HepG2 (cell line): Measurements from ENCODE around the gene LGI1. TPM values are rescaled to one million over a fixed set of nuclear protein-coding genes. Genes with fewer than 3 reads are reported as not detected.

Source experiments
- ATAC-seq: fragments of 200-7000 bp; cut with Tn5 transposase; 3 replicates; pipeline ENCODE4 v1.9.1; 2020; ENCODE audit warnings: mild to moderate bottlenecking, moderate library complexity
- BruUV-seq: library from RNA; stranded (reverse); fragments of 400-500 nt; replicated peaks from 2 replicates; lab custom pipeline; 2021; lab: Mats Ljungman, UMichigan
- CTCF ChIA-PET: fragments of 300-600 bp; formaldehyde crosslinking; extraction: SDS; loops from one replicate; lab custom pipeline; 2021; ENCODE audit warnings: low total read pairs, inconsistent platforms, low intra/inter-chr PET ratio; lab: Yijun Ruan, JAX
- POLR2A ChIA-PET: fragments of 350-600 bp; sonication (Branson Sonifier 250); formaldehyde crosslinking; loops from one replicate; lab custom pipeline; 2020; ENCODE audit warnings: antibody characterized with exemption, inconsistent platforms; lab: Yijun Ruan, JAX
- DNase-seq: peaks from one replicate; pipeline ENCODE4 v3.0.0-alpha.2; 2015; ENCODE audit warnings: low spot score
- FAIRE-seq: peaks from 3 replicates; lab custom pipeline; 2011; peaks lifted over from hg19 to GRCh38; lab: Jason Lieb, UNC
- H2AFZ ChIP-seq: one replicate; pipeline ENCODE4 v1.6.1; 2011; ENCODE audit warnings: low read length, inconsistent platforms
- H3K27ac ChIP-seq: fragments of 300-600 bp; 3 replicates; pipeline ENCODE4 v1.8.0; 2011; ENCODE audit warnings: mixed run types, mild to moderate bottlenecking, mixed read lengths, low read length, inconsistent platforms; ENCODE audit not compliant: insufficient read depth; ENCODE audit errors: extremely low read length
- H3K27me3 ChIP-seq, 2 experiments: fragments of 200-600 bp in 1 of 2; 2 replicates in 1 of 2; 3 replicates in 1 of 2; pipeline versions ENCODE4 v1.6.0 to v1.8.0; 2011; ENCODE audit warnings: low read length in 2 of 2, mild to moderate bottlenecking in 2 of 2, moderate library complexity in 2 of 2, inconsistent platforms in 1 of 2; ENCODE audit not compliant: insufficient read depth in 2 of 2, control insufficient read depth in 1 of 2
- H3K36me3 ChIP-seq, 2 experiments: fragments of 200-600 bp in 1 of 2; replicated peaks in 1 of 2; 2 replicates in 1 of 2; 3 replicates in 1 of 2; pipeline versions ENCODE4 v1.5.1 to v1.8.0; 2011; ENCODE audit warnings: low read length in 2 of 2, inconsistent platforms in 1 of 2; ENCODE audit not compliant: insufficient read depth in 2 of 2, control insufficient read depth in 1 of 2
- H3K4me1 ChIP-seq: 2 replicates; pipeline ENCODE4 v1.5.1; 2012; ENCODE audit warnings: low read length, inconsistent platforms; ENCODE audit not compliant: insufficient read depth
- H3K4me2 ChIP-seq: 2 replicates; pipeline ENCODE4 v1.6.0; 2011; ENCODE audit warnings: low read depth, low read length, inconsistent platforms
- H3K4me3 ChIP-seq, 3 experiments: fragments of 200-600 bp in 1 of 3; sonication (generic), shearing (Covaris generic) in 1 of 3; replicated peaks in 1 of 3; 2 replicates each; pipeline ENCODE4 v1.5.1; 2011 to 2016; ENCODE audit warnings: low read length in 3 of 3, inconsistent platforms in 2 of 3, low read depth in 2 of 3, mild to moderate bottlenecking in 2 of 3, control low read depth in 1 of 3, mixed read lengths in 1 of 3; ENCODE audit not compliant: insufficient read depth in 1 of 3
- H3K79me2 ChIP-seq: one replicate; pipeline ENCODE4 v1.6.1; 2011; ENCODE audit warnings: low read length, inconsistent platforms; ENCODE audit not compliant: insufficient read depth
- H3K9ac ChIP-seq: 2 replicates; pipeline ENCODE4 v1.6.0; 2011; ENCODE audit warnings: mild to moderate bottlenecking, low read depth, low read length, inconsistent platforms; ENCODE audit not compliant: insufficient read depth
- H3K9me3 ChIP-seq: 2 replicates; pipeline ENCODE4 v1.5.1; 2012; ENCODE audit warnings: mild to moderate bottlenecking, low read length
- H4K20me1 ChIP-seq: 2 replicates; pipeline ENCODE4 v1.6.0; 2011; ENCODE audit warnings: inconsistent platforms, mild to moderate bottlenecking, low read length, moderate library complexity; ENCODE audit not compliant: insufficient read depth
- MEIS2 ChIP-seq: sonication (generic); formaldehyde crosslinking; IDR thresholded peaks from 2 replicates; pipeline ENCODE4 v1.9.0; 2021; ENCODE audit warnings: mild to moderate bottlenecking, missing genetic modification reagents
- SPEN ChIP-seq: sonication (generic); formaldehyde crosslinking; IDR thresholded peaks from 2 replicates; pipeline ENCODE4 v1.5.1; 2020; ENCODE audit warnings: low read depth, mild to moderate bottlenecking, missing genetic modification reagents
- TOPORS ChIP-seq: sonication (generic); formaldehyde crosslinking; IDR thresholded peaks from 2 replicates; pipeline ENCODE4 v1.8.0; 2023; ENCODE audit warnings: mild to moderate bottlenecking, missing genetic modification reagents
- UBTF ChIP-seq: sonication (generic); formaldehyde crosslinking; IDR thresholded peaks from 2 replicates; pipeline ENCODE4 v1.4.0; 2020; ENCODE audit warnings: mild to moderate bottlenecking, missing genetic modification reagents
- USF2 ChIP-seq, 2 experiments: sonication (generic) in 1 of 2; formaldehyde crosslinking in 1 of 2; IDR thresholded peaks; 2 replicates each; pipeline versions ENCODE4 v1.5.1 to v1.6.1; 2011 to 2020; ENCODE audit warnings: borderline replicate concordance in 1 of 2, low read depth in 1 of 2, low read length in 1 of 2, mild to moderate bottlenecking in 1 of 2, missing genetic modification reagents in 1 of 2, moderate library complexity in 1 of 2
- WGBS: methylation state at CpG from one replicate; pipeline ENCODE4 v1.1.6; 2017; ENCODE audit warnings: low lambda C conversion rate; 5-methylcytosine and 5-hydroxymethylcytosine counted together
- in situ Hi-C: cut with HindIII; loops from 2 replicates; pipeline ENCODE4 v1.10.0; 2017; ENCODE audit warnings: low pct_unique_long_range_greater_than_20kb; ENCODE audit not compliant: extremely low pct_ligation_motif_present
- intact Hi-C: fragments of 100-400 bp; cut with micrococcal nuclease; formaldehyde crosslinking; loops from one replicate; pipeline ENCODE4 v1.10.0; 2022; ENCODE audit not compliant: unreplicated experiment
- polyA plus RNA-seq, 8 experiments: library from polyadenylated mRNA; depleted of rRNA in 3 of 8; stranded (reverse) in 7 of 8; unstranded in 1 of 8; fragments of >200 nt; fragmentation: Illumina TruSeq in 4 of 8; extraction: Trizol in 4 of 8; gene quantifications; 2 replicates each; pipeline versions ENCODE4 v1.2.1 to v1.2.3, GENCODE V29; 2011 to 2016; ENCODE audit warnings: low read depth in 4 of 8, missing spikeins in 1 of 8, mixed read lengths in 1 of 8; ENCODE audit not compliant: insufficient read depth in 1 of 8
- total RNA-seq, 5 experiments: library from RNA; depleted of rRNA; stranded (reverse); fragments of >200 nt; fragmentation: Illumina TruSeq; extraction: Trizol; gene quantifications; 2 replicates each; pipeline ENCODE4 v1.2.3, GENCODE V29; 2016; ENCODE audit warnings: low read depth in 1 of 5

LGI1 gene
- total and polyA plus RNA-seq, 2 of the 13 experiments (the other 11 are each of a cell fraction or from before 2014, with no cell fraction given) = not detected

- CTCF ChIA-PET = no interaction called here
These were observed 41.5 kb downstream of the LGI1 start for GRCh38 chr10:93799155-93799708.

More at GRCh38 chr10:93799155-93799708, 41.5 kb downstream of the LGI1 start:
- Histone ChIP-seq H4K20me1 (no peaks in the 10 kb centered on the region), H3K27ac (no peak overlapping the region), H3K9ac (no peak overlapping the region), H2AFZ (no peak overlapping the region), H3K9me3 (no peaks in the 10 kb centered on the region), H3K4me3 (no peak overlapping the region), H3K4me1 (no peaks in the 10 kb centered on the region), H3K4me2 (no peak overlapping the region), H3K27me3 (peaks cover 0 to 5% of the 10 kb centered on the region in 2 experiments; a peak in 2 of 5 replicates), H3K79me2 (no peaks in the 10 kb centered on the region), H3K36me3 (no peaks in the 10 kb centered on the region)
- no TSS peak for BruUV-seq
- intact Hi-C loops (no loop called here), in situ Hi-C loops (no loop called here)
- POLR2A ChIA-PET = no interaction called here
- TF ChIP-seq SPEN (no peak), TOPORS (no peak), USF2 (IDR thresholded peaks at IDR 0.05; ENCODE audit: low read depth, low read length) (no peak), USF2 (CRISPR knock-in tag; IDR thresholded peaks at IDR 0.05; ENCODE audit: borderline replicate concordance) (no peak), UBTF (CRISPR knock-in tag) (no peak), MEIS2 (no peak)
- no peak for FAIRE-seq
- DNase-seq = no peak
- 0% methylated on average over 5 of the region's 5 CpGs for WGBS
- no peak for ATAC-seq
